Tibial artery (tissue), 4 donors: ENCODE measurements around the gene PAQR4.

ENCODE experiments used
- DNase-seq, 2 donors: peaks; one replicate each; pipeline ENCODE4 v3.0.0-alpha.2; 2019
- H3K27ac ChIP-seq, 2 donors: fragments of 200-600 bp; sonication (generic) in 1 of 2; 1 replicate in 1 of 2; 2 replicates in 1 of 2; pipeline ENCODE4 v1.5.1; 2018 to 2019; ENCODE audit warnings: mild to moderate bottlenecking in 1 of 2
- H3K27me3 ChIP-seq, 2 donors: fragments of 200-600 bp; sonication (generic) in 1 of 2; one replicate each; pipeline versions ENCODE4 v1.5.1 to v1.6.0; 2016 to 2019
- H3K36me3 ChIP-seq, 3 donors: fragments of 200-600 bp; sonication (generic) in 2 of 3; one replicate each; pipeline ENCODE4 v1.5.1; 2016 to 2019; ENCODE audit warnings: mild to moderate bottlenecking in 2 of 3
- H3K4me1 ChIP-seq, 4 donors: fragments of 200-600 bp; sonication (generic) in 2 of 4; 1 replicate in 3 of 4; 2 replicates in 1 of 4; pipeline ENCODE4 v1.5.1; 2016 to 2019
- H3K4me3 ChIP-seq, 2 donors: fragments of 200-600 bp; sonication (generic) in 1 of 2; 1 replicate in 1 of 2; 2 replicates in 1 of 2; pipeline ENCODE4 v1.5.1; 2018 to 2019; ENCODE audit warnings: mild to moderate bottlenecking in 2 of 2
- H3K9me3 ChIP-seq, 3 donors: fragments of 200-600 bp; sonication (generic) in 1 of 3; one replicate each; pipeline ENCODE4 v1.5.1; 2016 to 2019
- CTCF ChIP-seq, 2 experiments: fragments of 200-600 bp in 1 of 2; fragments of 450-650 bp in 1 of 2; IDR thresholded peaks; one replicate each; pipeline ENCODE4 v1.5.1; 2017 to 2019; ENCODE audit warnings: antibody characterized with exemption in 2 of 2, mild to moderate bottlenecking in 1 of 2, moderate library complexity in 1 of 2
- intact Hi-C: fragments of 100-400 bp; cut with DNase I; formaldehyde crosslinking; loops from one replicate; pipeline ENCODE4 v1.15.0; 2023; ENCODE audit warnings: low total_unique reads

PAQR4 gene

GRCh38 chr16:2964475-2965336 lies 4.4 kb upstream of the PAQR4 start:
- H3K4me3 ChIP-seq, result peak overlapping the region in 1 of 2 donors; percentile 15
- H3K27me3 ChIP-seq, result peaks cover 18 to 89% of the 10 kb centered on the region in 2 donors
- TF ChIP-seq CTCF (IDR thresholded peaks at IDR 0.05), result no peak

GRCh38 chr16:2966043-2966807 lies 2.9 kb upstream of the PAQR4 start:
- Histone ChIP-seq H3K27ac (no peak overlapping the region), H3K4me3 (peak overlapping the region in 1 of 2 donors; percentile 31), H3K36me3 (no peaks in the 10 kb centered on the region), H3K9me3 (no peaks in the 10 kb centered on the region), H3K27me3 (peaks cover 18 to 82% of the 10 kb centered on the region in 2 donors), H3K4me1 (peaks cover 8 to 78% (median 55%) of the 10 kb centered on the region in 4 donors)
- no peak for TF ChIP-seq CTCF (IDR thresholded peaks at IDR 0.05)
- no peak for DNase-seq
- intact Hi-C loops, result no loop called here

More at GRCh38 chr16:2964475-2965336, 4.4 kb upstream of the PAQR4 start:
- intact Hi-C loops, result no loop called here
- H3K4me1 ChIP-seq, result peaks cover 8 to 68% (median 48%) of the 10 kb centered on the region in 4 donors
- DNase-seq, result no peak
- no peaks in the 10 kb centered on the region for H3K36me3 ChIP-seq
- H3K9me3 ChIP-seq, result no peaks in the 10 kb centered on the region
- no peak overlapping the region for H3K27ac ChIP-seq

GRCh38 chr16:2966808-2967191 lies 2.3 kb upstream of the PAQR4 start:
- intact Hi-C loops, result no loop called here
- Histone ChIP-seq H3K27ac (no peak overlapping the region), H3K36me3 (no peaks in the 10 kb centered on the region), H3K27me3 (peaks cover 18 to 76% of the 10 kb centered on the region in 2 donors), H3K4me3 (peak overlapping the region in 1 of 2 donors; percentile 31), H3K4me1 (peaks cover 8 to 78% (median 55%) of the 10 kb centered on the region in 4 donors), H3K9me3 (no peaks in the 10 kb centered on the region)
- DNase-seq, result no peak
- TF ChIP-seq CTCF (IDR thresholded peaks at IDR 0.05), result no peak

GRCh38 chr16:2967211-2967631 lies 1.9 kb upstream of the PAQR4 start:
- H3K27me3 ChIP-seq, result peaks cover 18 to 72% of the 10 kb centered on the region in 2 donors

More at GRCh38 chr16:2967211-2967631, 1.9 kb upstream of the PAQR4 start:
- intact Hi-C loops, result no loop called here
- Histone ChIP-seq H3K4me1 (peaks cover 8 to 78% (median 55%) of the 10 kb centered on the region in 4 donors), H3K36me3 (no peaks in the 10 kb centered on the region), H3K4me3 (peak overlapping the region in 1 of 2 donors; percentile 31), H3K27ac (no peak overlapping the region), H3K9me3 (no peaks in the 10 kb centered on the region)
- no peak for TF ChIP-seq CTCF (IDR thresholded peaks at IDR 0.05)
- DNase-seq, result no peak
